Putamen (tissue), 1 donor: ENCODE measurements around the gene GTF3A.

Source experiments
- DNase-seq: peaks from one replicate; pipeline ENCODE4 v3.0.0-alpha.2; 2016; ENCODE audit warnings: low spot score

The GTF3A gene

GRCh38 chr13:27405546-27406134 is 18.8 kb upstream of the GTF3A start:
- DNase-seq: no peak

- DNase-seq: no peak
These were observed 18.1 kb upstream of the GTF3A start for GRCh38 chr13:27406178-27406939.

- no peak for DNase-seq
These were observed 16.3 kb upstream of the GTF3A start for GRCh38 chr13:27408074-27408473.

GRCh38 chr13:27409013-27409412 is 15.4 kb upstream of the GTF3A start:
- no peak for DNase-seq

- no peak for DNase-seq
These were observed 13.1 kb upstream of the GTF3A start for GRCh38 chr13:27411341-27411740.

GRCh38 chr13:27415116-27415515 is 9.3 kb upstream of the GTF3A start:
- DNase-seq: no peak

GRCh38 chr13:27419328-27419727 is 5.1 kb upstream of the GTF3A start:
- no peak for DNase-seq

- no peak for DNase-seq
These were observed 3.1 kb upstream of the GTF3A start for GRCh38 chr13:27421101-27421871.

GRCh38 chr13:27423333-27423732 is 1.1 kb upstream of the GTF3A start:
- no peak for DNase-seq

GRCh38 chr13:27425158-27425917 is 919 bp downstream of the GTF3A start:
- no peak for DNase-seq

- no peak for DNase-seq
These were observed 1.7 kb downstream of the GTF3A start for GRCh38 chr13:27425918-27426630.

GRCh38 chr13:27427641-27428040 is 3.2 kb downstream of the GTF3A start:
- no peak for DNase-seq

- no peak for DNase-seq
These were observed 3.7 kb downstream of the GTF3A start for GRCh38 chr13:27428160-27428559.

GRCh38 chr13:27432180-27432579 is 7.8 kb downstream of the GTF3A start:
- no peak for DNase-seq

- no peak for DNase-seq
These were observed 8.3 kb downstream of the GTF3A start for GRCh38 chr13:27432611-27433210.

GRCh38 chr13:27437126-27437525 is 12.7 kb downstream of the GTF3A start:
- no peak for DNase-seq

- no peak for DNase-seq
These were observed 16.0 kb downstream of the GTF3A start for GRCh38 chr13:27440408-27440807.

- DNase-seq: no peak
These were observed 17.7 kb downstream of the GTF3A start for GRCh38 chr13:27442071-27442647.

GRCh38 chr13:27442797-27443196 is 18.4 kb downstream of the GTF3A start:
- no peak for DNase-seq

- no peak for DNase-seq
These were observed 22.7 kb downstream of the GTF3A start for GRCh38 chr13:27446986-27447583.
